Left lung (tissue), 10 donors: ENCODE data around the gene ZBTB4. TPM values are rescaled to one million over a fixed set of nuclear protein-coding genes. Genes with fewer than 3 reads are reported as not detected.

Experiments
- ATAC-seq: fragments of 200-7000 bp; cut with Tn5 transposase; one replicate; pipeline ENCODE4 v1.9.1; 2020; ENCODE audit warnings: moderate library complexity
- DNase-seq, 4 donors: peaks; one replicate each; pipeline ENCODE4 v3.0.0-alpha.2; 2013 to 2020
- H3K27ac ChIP-seq, 2 donors: fragments of 200-600 bp; sonication (generic) in 1 of 2; one replicate each; pipeline versions ENCODE4 v1.5.0 to v1.8.0; 2020 to 2021
- H3K27me3 ChIP-seq, 2 donors: fragments of 200-600 bp; sonication (generic) in 1 of 2; one replicate each; pipeline versions ENCODE4 v1.5.0 to v1.8.0; 2020 to 2021
- H3K36me3 ChIP-seq, 2 donors: fragments of 200-600 bp; sonication (generic) in 1 of 2; one replicate each; pipeline versions ENCODE4 v1.5.0 to v1.8.0; 2020 to 2021
- H3K4me1 ChIP-seq, 2 donors: fragments of 200-600 bp; one replicate each; pipeline ENCODE4 v1.8.0; 2021
- H3K4me3 ChIP-seq, 2 donors: fragments of 200-600 bp; sonication (generic) in 1 of 2; one replicate each; pipeline versions ENCODE4 v1.5.0 to v1.8.0; 2020 to 2021; ENCODE audit warnings: mild to moderate bottlenecking in 1 of 2
- H3K9me3 ChIP-seq, 2 donors: fragments of 200-600 bp; sonication (generic) in 1 of 2; one replicate each; pipeline versions ENCODE4 v1.5.0 to v1.8.0; 2020 to 2021
- CTCF ChIP-seq, 2 donors: fragments of 200-600 bp; sonication (generic) in 1 of 2; IDR thresholded peaks; one replicate each; pipeline versions ENCODE4 v1.5.0 to v1.8.0; 2021; ENCODE audit warnings: antibody characterized with exemption in 2 of 2
- intact Hi-C, 2 donors: fragments of 100-400 bp; cut with DNase I; formaldehyde crosslinking; loops; one replicate each; pipeline versions ENCODE4 v1.11.2 to v1.14.2; 2022
- polyA plus RNA-seq, 6 donors: library from polyadenylated mRNA; unstranded; fragments of 120-200 nt; gene quantifications; one replicate each; pipeline ENCODE4 v1.2.1, GENCODE V29; 2013; ENCODE audit not compliant: insufficient read length in 6 of 6
- total RNA-seq, 2 donors: library from RNA; stranded (reverse); fragmentation: NEBNext Ultra II Directional; extraction: Animal tissue kit (Norgen Biotek cat#: 25700); gene quantifications; one replicate each; pipeline ENCODE4 v1.2.1, GENCODE V29; 2021
- donor health status: DM: no; HTN: yes; CAD: no.
- donor health status: DM: no; HTN: no; CAD: no.

ZBTB4 gene
- total and polyA plus RNA-seq, 8 donors = 39.7 to 63.2 (median 44.7) TPM

DNA sequence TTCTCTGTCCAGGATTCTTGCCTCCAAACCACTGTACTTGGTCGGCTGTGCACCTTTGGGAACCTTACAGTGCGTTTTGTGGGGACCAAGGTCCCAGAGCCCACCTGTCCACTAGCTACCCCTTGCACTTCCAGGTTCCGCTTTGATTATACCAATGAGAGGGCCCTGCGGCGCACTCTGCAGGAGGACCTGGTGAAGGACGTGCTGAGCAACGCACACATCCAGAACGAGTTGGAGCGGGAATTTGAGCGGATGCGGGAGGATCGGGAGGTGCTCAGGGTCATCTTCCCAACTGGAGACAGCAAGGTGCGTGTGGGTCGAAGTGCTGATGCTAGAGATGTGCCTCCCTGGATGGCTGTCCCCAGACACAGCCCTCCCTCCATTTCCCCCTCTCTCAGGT, 23.6 kb upstream of the ZBTB4 start:
- H3K4me3 ChIP-seq = no peak overlapping the region
- no peak overlapping the region for H3K27ac ChIP-seq
- H3K9me3 ChIP-seq = no peaks in the 10 kb centered on the region
- DNase-seq (no peak), ATAC-seq (no peak)
- peaks cover 2 to 100% of the 10 kb centered on the region in 2 donors for H3K36me3 ChIP-seq
- no peaks in the 10 kb centered on the region for H3K27me3 ChIP-seq
- TF ChIP-seq CTCF (IDR thresholded peaks at IDR 0.05) = no peak
- no peaks in the 10 kb centered on the region for H3K4me1 ChIP-seq
- intact Hi-C loops = no loop called here

GRCh38 chr17:7502171-7502847, 22.9 kb upstream of the ZBTB4 start:
- intact Hi-C loops = no loop called here
- no peak for ATAC-seq
- no peak overlapping the region for H3K27ac ChIP-seq
- H3K36me3 ChIP-seq = peaks cover 2 to 100% of the 10 kb centered on the region in 2 donors
- no peak overlapping the region for H3K4me3 ChIP-seq
- H3K4me1 ChIP-seq = no peaks in the 10 kb centered on the region
- no peak for TF ChIP-seq CTCF (IDR thresholded peaks at IDR 0.05)
- no peaks in the 10 kb centered on the region for H3K27me3 ChIP-seq
- no peaks in the 10 kb centered on the region for H3K9me3 ChIP-seq
- DNase-seq = no peak

DNA sequence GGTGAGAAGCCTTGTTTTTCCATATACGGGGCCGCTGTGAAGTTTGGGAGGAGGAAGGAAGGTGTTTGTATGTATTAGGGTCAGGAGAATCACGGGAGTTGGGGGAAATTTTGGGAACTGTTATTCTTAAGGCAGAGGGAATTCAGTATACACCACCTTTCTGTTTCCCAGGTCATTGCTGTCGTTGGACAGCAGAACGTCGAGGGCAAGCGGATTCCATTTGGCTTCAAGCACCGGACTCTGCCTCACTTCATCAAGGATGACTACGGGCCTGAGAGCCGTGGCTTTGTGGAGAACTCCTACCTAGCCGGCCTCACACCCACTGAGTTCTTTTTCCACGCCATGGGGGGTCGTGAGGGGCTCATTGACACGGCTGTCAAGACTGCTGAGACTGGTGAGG, 22.3 kb upstream of the ZBTB4 start:
- no peaks in the 10 kb centered on the region for H3K9me3 ChIP-seq
- peaks cover 2 to 100% of the 10 kb centered on the region in 2 donors for H3K36me3 ChIP-seq
- no peak for ATAC-seq
- no peak overlapping the region for H3K4me3 ChIP-seq
- no peak overlapping the region for H3K27ac ChIP-seq
- no peak for TF ChIP-seq CTCF (IDR thresholded peaks at IDR 0.05)
- H3K27me3 ChIP-seq = no peaks in the 10 kb centered on the region
- intact Hi-C loops = no loop called here
- DNase-seq = no peak
- H3K4me1 ChIP-seq = no peaks in the 10 kb centered on the region

- ATAC-seq = no peak
- Histone ChIP-seq H3K36me3 (peaks cover 2 to 87% of the 10 kb centered on the region in 2 donors), H3K4me1 (no peaks in the 10 kb centered on the region), H3K4me3 (no peak overlapping the region), H3K27ac (no peak overlapping the region), H3K27me3 (no peaks in the 10 kb centered on the region), H3K9me3 (no peaks in the 10 kb centered on the region)
- intact Hi-C loops = no loop called here
- DNase-seq = no peak
- no peak for TF ChIP-seq CTCF (IDR thresholded peaks at IDR 0.05)
These were observed 19.7 kb upstream of the ZBTB4 start for GRCh38 chr17:7499161-7499560.

- Histone ChIP-seq H3K4me3 (no peak overlapping the region), H3K27ac (peak overlapping the region in 1 of 2 donors; percentile 25), H3K36me3 (peaks cover 2 to 71% of the 10 kb centered on the region in 2 donors), H3K27me3 (no peaks in the 10 kb centered on the region), H3K4me1 (peaks cover 0 to 12% of the 10 kb centered on the region in 2 donors), H3K9me3 (no peaks in the 10 kb centered on the region)
- DNase-seq (no peak), ATAC-seq (no peak)
- intact Hi-C loops = no loop called here
- no peak for TF ChIP-seq CTCF (IDR thresholded peaks at IDR 0.05)
These were observed 18.2 kb upstream of the ZBTB4 start for GRCh38 chr17:7497636-7498035.
